ENCODE measurements around the gene TCF4.

- TF ChIP-seq CTCF (IDR thresholded peaks at IDR 0.05; ENCODE audit: low read depth, low read length, missing input control) (no peak), GABPA (IDR thresholded peaks at IDR 0.05 in 1 of 2, conservative IDR thresholded peaks at IDR 0.05 in 1 of 2) (no peak), ZBTB33 (IDR thresholded peaks at IDR 0.05) (no peak), FOXA1 (IDR thresholded peaks at IDR 0.05) (no peak), JUND (IDR thresholded peaks at IDR 0.05) (no peak), EGR1 (IDR thresholded peaks at IDR 0.05; ENCODE audit: low read depth in 2 of 2) (no peak), NR2F2 (IDR thresholded peaks at IDR 0.05) (no peak)
Observed at GRCh38 chr18:55345103-55345950, 242.7 kb downstream of the TCF4 start.
